Activated CD4-positive, alpha-beta T cell treated with anti-CD3 and anti-CD28 coated beads for 4 hours (primary cell): ENCODE results near the gene PLEKHN1.
A peak's percentile ranks its signal among the peaks of the same experiment; 100 is the strongest.
"Not testable (repeated sequence)": the region's sequence is repeated elsewhere in the genome, so short reads cannot be mapped to it uniquely, and the experiment has no call there.

ENCODE experiments used
- DNase-seq, 2 donors: peaks; one replicate each; pipeline ENCODE4 v3.0.0-alpha.2; 2020

The PLEKHN1 gene

DNA sequence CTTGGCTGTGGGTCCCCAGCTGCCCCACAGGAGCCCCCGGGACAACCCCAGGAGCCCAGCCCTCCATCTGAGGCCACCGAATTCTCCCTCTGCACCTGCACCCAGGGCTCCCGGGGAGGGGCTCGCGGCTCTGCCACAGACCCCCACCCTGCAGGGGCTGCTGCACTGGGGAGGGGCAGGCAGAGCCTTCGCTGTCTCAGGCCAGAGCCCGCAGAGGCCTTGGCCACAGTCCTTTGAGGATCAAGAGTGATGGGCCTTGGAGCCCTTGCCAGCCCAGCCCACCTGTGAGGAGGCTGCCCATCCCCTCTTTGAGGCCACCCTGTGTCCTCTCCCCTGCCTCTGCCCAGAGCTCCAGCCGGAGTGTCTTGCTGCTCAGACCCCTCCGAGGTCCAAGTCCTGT, 9.1 kb downstream of the PLEKHN1 start:
- no peak for DNase-seq

- DNase-seq, result peak; percentile 52 to 67
Observed at GRCh38 chr1:975896-976683, 9.8 kb downstream of the PLEKHN1 start.

DNA sequence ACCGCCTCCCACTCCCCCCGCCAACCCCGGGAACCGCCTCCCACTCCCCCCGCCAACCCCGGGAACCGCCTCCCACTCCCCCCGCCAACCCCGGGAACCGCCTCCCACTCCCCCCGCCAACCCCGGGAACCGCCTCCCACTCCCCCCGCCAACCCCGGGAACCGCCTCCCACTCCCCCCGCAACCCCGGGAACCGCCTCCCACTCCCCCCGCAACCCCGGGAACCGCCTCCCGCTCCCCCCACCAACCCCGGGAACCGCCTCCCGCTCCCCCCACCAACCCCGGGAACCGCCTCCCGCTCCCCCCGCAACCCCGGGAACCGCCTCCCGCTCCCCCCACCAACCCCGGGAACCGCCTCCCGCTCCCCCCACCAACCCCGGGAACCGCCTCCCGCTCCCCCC, 10.5 kb downstream of the PLEKHN1 start:
- DNase-seq, result not testable (repeated sequence)

- DNase-seq, result no peak
Observed at GRCh38 chr1:978069-978834, 12.0 kb downstream of the PLEKHN1 start.

DNA sequence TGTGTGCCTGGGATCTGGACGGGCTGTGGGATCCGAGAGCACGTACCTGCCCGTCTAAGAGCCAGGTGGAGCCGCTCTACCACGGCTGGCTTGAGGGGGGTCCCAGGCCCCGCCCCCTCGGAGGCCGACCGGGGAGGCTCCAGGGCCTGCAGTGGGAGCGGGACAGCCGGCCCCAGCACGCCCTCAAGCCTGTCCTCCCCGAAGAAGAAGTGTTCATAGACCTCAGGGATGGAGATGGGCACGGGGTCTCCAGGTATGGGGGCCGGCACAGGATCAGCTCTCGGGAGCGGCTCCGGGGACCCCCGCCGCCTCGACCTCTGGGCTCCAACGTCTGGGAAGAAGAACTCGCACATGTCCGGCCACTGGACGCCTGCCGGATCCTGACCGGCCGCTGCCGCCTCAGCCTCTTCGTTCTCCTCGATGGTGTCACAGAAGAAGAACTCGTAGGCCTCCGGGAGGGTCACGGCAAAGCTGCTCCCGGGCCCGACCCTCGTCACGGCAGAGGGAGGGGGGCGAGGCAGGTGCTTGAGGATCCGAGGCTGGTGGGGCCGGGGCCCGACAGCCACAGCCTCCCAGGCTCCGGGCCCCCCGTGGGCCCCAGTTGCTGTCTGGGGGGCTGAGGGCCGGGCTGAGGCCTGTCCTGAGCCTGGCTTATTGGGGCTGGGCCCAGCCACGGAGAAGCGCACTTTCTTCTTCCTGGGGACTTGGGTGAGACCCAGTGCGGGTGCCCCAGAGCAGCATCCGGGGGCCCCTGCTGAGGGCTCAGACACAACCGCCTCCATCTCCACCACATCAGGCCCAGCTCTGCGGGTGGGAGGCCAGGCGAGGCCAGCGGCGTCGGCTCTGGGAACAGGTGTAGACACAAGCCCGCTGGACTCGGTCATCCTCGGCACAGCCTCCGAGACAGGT, 12.8 kb downstream of the PLEKHN1 start:
- no peak for DNase-seq

DNA sequence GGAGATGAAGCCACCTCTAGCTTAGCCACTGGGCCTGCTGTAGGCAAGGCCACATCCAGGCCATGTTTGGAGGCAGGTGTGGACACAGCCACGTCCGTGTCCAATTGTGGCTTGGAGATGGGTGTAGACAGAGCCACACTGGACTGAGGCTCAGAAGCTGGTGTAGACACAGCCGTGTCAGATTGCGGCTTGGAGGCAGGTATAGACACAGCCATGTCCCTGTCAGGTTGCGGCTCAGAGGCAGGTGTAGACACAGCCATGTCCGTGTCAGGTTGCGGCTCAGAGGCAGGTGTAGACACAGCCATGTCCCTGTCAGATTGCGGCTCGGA, 13.4 kb downstream of the PLEKHN1 start:
- no peak for DNase-seq

GRCh38 chr1:980137-980571, 13.9 kb downstream of the PLEKHN1 start:
- no peak for DNase-seq

GRCh38 chr1:980602-981395, 14.5 kb downstream of the PLEKHN1 start:
- no peak for DNase-seq

GRCh38 chr1:981491-981954, 15.2 kb downstream of the PLEKHN1 start:
- DNase-seq, result no peak

GRCh38 chr1:981955-982558, 15.8 kb downstream of the PLEKHN1 start, which contains the start of gene PERM1:
Gene PERM1 (minus strand): TSS chr1:982093. CDS start chr1:981029, 1,064 bp downstream.
- DNase-seq, result no peak

DNA sequence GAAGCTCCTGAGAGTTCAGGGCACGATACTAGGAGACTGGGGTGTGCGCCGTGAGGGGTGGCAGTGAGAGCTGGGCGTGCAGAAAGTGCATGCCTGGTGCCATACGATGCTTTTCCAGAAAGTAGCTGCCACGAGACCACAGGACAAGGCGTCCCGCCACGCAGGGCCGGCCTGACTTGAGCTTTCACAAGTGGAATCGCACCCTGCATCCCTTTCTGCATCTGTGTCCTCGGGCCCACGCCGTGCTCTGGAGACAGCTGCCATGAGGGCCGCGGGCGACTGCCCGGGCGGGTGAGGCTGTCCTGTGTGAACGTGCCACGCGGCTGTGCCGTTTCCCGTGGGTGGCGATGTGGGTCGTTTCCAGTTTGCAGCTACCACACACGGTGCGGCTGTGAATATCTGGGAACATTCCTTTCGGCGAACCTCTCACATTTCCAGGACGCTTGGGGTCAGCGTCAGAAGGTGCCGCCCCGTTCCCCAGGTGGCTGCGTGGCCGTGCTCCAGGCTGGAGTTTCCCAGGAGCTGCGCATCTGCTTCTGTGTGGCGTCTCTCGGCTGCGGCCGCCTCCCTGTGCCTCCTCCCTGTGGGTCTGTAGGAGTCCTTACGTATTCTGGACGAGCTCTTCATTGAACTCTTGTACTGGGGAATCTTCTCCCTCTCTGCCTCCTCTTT, 16.6 kb downstream of the PLEKHN1 start:
- no peak for DNase-seq

GRCh38 chr1:983798-984475, 17.7 kb downstream of the PLEKHN1 start:
- peak; percentile 56 to 66 for DNase-seq

GRCh38 chr1:984476-984814, 18.2 kb downstream of the PLEKHN1 start:
- no peak for DNase-seq

GRCh38 chr1:985126-985525, 18.8 kb downstream of the PLEKHN1 start:
- DNase-seq, result no peak

- DNase-seq, result not testable (repeated sequence)
Observed at GRCh38 chr1:988061-988460, 21.8 kb downstream of the PLEKHN1 start.

- DNase-seq, result not testable (repeated sequence)
Observed at GRCh38 chr1:991275-991674, 25.0 kb downstream of the PLEKHN1 start.

DNA sequence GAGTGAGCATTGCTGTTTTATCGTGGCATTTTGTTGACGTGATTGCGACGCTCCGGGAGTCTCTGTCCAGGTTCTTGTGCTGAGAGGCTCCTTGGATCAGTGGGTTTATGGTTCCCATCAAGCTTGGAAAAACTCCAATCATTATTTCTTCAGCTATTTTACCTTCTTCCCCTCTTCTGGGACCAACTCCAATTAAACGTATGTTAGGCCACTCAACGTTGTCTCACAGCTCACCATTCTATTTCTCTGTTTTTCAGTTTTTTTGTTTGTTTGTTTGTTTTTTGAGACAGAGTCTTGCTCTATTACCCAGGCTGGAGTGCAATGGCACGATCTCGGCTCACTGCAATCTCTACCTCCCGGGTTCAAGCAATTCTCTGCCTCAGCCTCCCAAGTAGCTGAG, 25.6 kb downstream of the PLEKHN1 start:
- no peak for DNase-seq

GRCh38 chr1:992362-992761, 26.1 kb downstream of the PLEKHN1 start:
- no peak for DNase-seq

DNA sequence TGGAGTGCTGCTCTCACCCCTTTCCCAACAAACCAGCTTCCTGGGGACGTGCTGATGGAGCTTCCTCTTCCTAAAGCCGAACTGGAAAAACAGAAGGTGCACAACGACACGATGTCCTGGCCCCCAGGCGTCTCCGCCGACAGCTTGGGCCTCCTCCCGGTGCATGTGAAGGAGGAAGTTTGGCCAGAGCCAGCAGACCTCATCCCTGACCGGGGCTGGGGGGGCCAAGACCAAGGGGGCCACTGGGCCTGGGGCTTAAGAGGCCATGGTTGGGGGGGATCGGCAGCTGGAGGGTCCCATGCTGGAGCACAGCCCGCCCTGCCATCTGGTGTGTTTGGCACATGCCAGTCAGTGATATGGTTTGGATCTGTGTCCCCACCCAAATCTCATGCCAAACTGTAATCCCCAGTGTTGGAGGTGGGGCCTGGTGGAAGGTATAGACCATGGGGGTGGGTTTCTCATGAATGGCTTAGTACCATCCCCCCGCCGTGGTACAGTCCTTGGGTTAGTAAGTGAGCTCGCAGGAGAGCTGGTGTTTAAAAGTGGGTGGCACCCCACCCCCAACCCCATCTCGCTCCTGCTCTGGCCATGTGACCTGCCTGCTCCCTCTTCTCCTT, 27.2 kb downstream of the PLEKHN1 start:
- DNase-seq, result no peak

DNA sequence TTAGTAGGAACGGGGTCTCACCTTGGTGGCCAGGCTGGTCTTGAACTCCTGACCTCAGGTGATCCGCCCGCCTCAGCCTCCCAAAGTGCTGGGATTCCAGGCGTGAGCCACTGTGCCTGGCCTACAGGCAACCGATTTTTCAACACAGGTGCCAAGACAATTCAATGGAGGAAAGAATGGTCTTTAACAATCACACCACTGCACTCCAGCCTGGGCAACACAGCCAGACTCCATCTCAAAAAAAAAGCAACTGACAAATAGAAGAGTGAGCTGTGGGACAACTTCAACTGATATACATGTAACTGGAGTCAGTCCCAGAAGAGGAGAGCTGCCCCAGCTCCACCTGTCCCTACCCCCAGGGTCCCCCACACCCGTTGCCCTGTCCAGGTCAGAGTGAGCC, 28.3 kb downstream of the PLEKHN1 start:
- not testable (repeated sequence) for DNase-seq
